ENCODE results near the gene RELN. TPM values are rescaled to one million over a fixed set of nuclear protein-coding genes. Genes with fewer than 3 reads are reported as not detected.

The RELN gene
- total and polyA plus RNA-seq, 9 donors, result 2.1 to 31.3 (median 8.2) TPM

GRCh38 chr7:103983201-103983977 is 6.1 kb downstream of the RELN start:
- WGBS (ENCODE audit: insufficient coverage), result no CpG with 5 or more reads among the region's 6 CpGs
- Histone ChIP-seq H3K36me3 (ENCODE audit: control insufficient read depth, insufficient read depth, low read length) (no peaks in the 10 kb centered on the region), H3K4me1 (ENCODE audit: control insufficient read depth, insufficient read depth, low read length) (no peaks in the 10 kb centered on the region), H3K4me3 (ENCODE audit: low read length) (no peak overlapping the region), H3K27me3 (ENCODE audit: control insufficient read depth, insufficient read depth, low read length) (peaks cover 9% of the 10 kb centered on the region), H3K27ac (ENCODE audit: low read length) (no peak overlapping the region), H3K9me3 (replicated peaks; ENCODE audit: control insufficient read depth, low read depth, low read length) (no peaks in the 10 kb centered on the region)
- no peak for DNase-seq

DNA sequence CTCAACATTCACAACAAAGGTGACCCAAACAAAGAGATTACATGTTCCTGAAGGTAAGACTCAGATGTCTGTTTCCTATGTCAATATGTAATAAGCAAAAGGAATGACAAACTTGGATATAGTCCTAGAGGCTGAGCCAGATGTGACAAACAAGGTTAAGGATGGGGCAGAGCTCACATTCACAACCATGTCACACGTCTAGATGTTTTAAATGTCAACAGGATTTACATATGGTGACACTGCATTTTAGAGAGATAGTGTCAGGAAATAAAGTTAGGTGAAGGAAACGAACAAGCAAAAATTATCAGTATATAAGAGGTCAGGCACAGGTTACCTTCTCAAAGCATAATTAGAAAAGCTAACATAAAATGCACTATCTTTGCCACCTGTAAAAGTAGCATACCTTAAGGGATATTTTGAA is 8.4 kb downstream of the RELN start:
- no CpG with 5 or more reads among the region's 2 CpGs for WGBS (ENCODE audit: insufficient coverage)
- H3K27ac ChIP-seq (ENCODE audit: low read length), result no peak overlapping the region
- DNase-seq, result no peak
- no peaks in the 10 kb centered on the region for H3K36me3 ChIP-seq (ENCODE audit: control insufficient read depth, insufficient read depth, low read length)
- no peaks in the 10 kb centered on the region for H3K4me1 ChIP-seq (ENCODE audit: control insufficient read depth, insufficient read depth, low read length)
- no peaks in the 10 kb centered on the region for H3K9me3 ChIP-seq (replicated peaks; ENCODE audit: control insufficient read depth, low read depth, low read length)
- peaks cover 4% of the 10 kb centered on the region for H3K27me3 ChIP-seq (ENCODE audit: control insufficient read depth, insufficient read depth, low read length)
- no peak overlapping the region for H3K4me3 ChIP-seq (ENCODE audit: low read length)

DNA sequence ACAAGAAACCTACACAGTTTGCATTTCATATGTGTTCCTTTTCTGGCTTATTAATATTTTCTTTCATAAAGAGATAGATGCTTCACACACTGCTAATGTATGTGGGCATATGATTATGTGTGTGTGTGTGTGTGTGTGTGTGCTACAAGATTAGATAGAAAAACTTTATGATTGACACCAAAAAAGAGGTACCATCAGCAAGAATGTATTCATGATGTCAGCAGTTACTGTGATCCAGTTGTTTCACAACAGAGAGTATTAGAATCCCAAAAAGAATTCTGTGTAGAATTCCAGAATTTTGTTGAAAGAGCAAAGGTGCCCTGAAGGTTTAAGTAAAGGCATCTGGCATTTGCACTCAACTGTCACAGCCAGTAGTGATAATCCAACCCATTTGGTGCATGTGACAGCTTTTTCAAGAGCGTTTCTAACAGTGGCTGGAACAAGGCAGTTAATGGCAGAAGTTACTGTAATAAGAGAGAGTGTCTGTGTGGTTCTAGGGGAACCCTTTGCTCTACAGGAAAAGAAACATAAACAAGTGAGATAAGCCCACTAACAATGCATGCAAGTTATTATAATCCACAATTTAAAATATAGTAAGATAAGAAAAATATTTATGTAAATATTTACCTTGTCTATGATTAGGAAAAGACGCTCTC is 16.6 kb downstream of the RELN start:
- Histone ChIP-seq H3K27ac (ENCODE audit: low read length) (no peak overlapping the region), H3K9me3 (replicated peaks; ENCODE audit: control insufficient read depth, low read depth, low read length) (no peaks in the 10 kb centered on the region)
- no CpG with 5 or more reads among the region's 2 CpGs for WGBS (ENCODE audit: insufficient coverage)

DNA sequence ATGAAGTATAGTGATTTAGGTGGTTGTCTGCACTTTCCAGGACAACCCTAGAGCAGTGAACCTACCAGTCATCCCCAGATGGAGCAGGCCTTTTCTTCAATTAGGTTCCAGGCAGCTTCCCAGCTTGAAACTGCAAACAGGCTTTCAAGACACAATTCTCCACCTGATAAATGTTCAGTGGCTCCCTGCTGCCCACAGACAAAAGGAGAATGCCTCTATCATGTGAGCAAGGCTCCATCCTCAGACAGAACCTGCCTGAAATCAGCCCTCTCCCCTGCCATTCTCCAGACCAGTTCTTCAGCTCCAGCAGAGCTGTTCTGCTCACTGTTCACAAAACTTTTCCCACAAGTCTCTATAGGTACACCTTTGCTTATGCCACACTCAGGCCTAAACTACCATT is 22.1 kb downstream of the RELN start:
- no peak overlapping the region for H3K4me3 ChIP-seq (ENCODE audit: low read length)
- H3K27ac ChIP-seq (ENCODE audit: low read length), result no peak overlapping the region
- no peak for DNase-seq
- no peaks in the 10 kb centered on the region for H3K9me3 ChIP-seq (replicated peaks; ENCODE audit: control insufficient read depth, low read depth, low read length)
- no peaks in the 10 kb centered on the region for H3K36me3 ChIP-seq (ENCODE audit: control insufficient read depth, insufficient read depth, low read length)
- no peaks in the 10 kb centered on the region for H3K4me1 ChIP-seq (ENCODE audit: control insufficient read depth, insufficient read depth, low read length)
- H3K27me3 ChIP-seq (ENCODE audit: control insufficient read depth, insufficient read depth, low read length), result no peaks in the 10 kb centered on the region

More for the DNA sequence above, 16.6 kb downstream of the RELN start:
- DNase-seq, result no peak
- Histone ChIP-seq H3K4me1 (ENCODE audit: control insufficient read depth, insufficient read depth, low read length) (no peaks in the 10 kb centered on the region), H3K4me3 (ENCODE audit: low read length) (no peak overlapping the region), H3K36me3 (ENCODE audit: control insufficient read depth, insufficient read depth, low read length) (no peaks in the 10 kb centered on the region), H3K27me3 (ENCODE audit: control insufficient read depth, insufficient read depth, low read length) (no peaks in the 10 kb centered on the region)

DNA sequence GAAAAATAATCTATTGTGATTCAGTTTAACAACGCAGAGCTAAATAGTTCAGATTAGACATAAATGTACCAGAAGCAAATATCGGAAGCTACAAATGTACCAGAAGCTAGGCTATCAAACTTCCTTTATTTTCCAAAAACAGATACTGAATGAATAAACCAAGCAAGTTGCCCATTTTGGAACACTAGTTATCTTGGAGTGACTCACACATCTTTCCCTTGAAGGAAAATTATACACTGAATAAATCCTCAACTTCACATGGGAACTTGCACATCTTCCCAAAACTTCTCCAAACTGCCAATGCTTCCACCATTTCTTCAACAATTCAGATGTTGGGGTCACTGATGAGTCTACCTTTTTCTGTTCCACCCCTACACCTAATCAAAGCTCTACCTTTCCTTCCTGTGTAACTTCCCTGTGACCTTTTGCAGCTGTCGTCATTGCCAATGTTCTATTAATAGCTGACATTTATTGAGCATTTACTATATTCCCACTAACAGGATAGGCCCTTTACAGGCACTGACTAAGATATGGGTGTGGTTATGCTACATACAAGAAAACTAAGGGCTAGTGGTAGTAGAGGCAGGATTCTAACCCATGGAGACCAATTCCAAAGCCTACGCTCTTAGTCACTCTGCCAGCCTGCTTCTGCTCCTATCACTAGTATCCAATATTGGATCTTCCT is 22.7 kb downstream of the RELN start:
- no peak overlapping the region for H3K27ac ChIP-seq (ENCODE audit: low read length)
- no peak overlapping the region for H3K4me3 ChIP-seq (ENCODE audit: low read length)
- H3K36me3 ChIP-seq (ENCODE audit: control insufficient read depth, insufficient read depth, low read length), result no peaks in the 10 kb centered on the region
- no peaks in the 10 kb centered on the region for H3K9me3 ChIP-seq (replicated peaks; ENCODE audit: control insufficient read depth, low read depth, low read length)
- no peaks in the 10 kb centered on the region for H3K4me1 ChIP-seq (ENCODE audit: control insufficient read depth, insufficient read depth, low read length)
- no CpG with 5 or more reads among the region's 4 CpGs for WGBS (ENCODE audit: insufficient coverage)
- DNase-seq, result no peak
- no peaks in the 10 kb centered on the region for H3K27me3 ChIP-seq (ENCODE audit: control insufficient read depth, insufficient read depth, low read length)

- Histone ChIP-seq H3K27me3 (ENCODE audit: control insufficient read depth, insufficient read depth, low read length) (no peaks in the 10 kb centered on the region), H3K36me3 (ENCODE audit: control insufficient read depth, insufficient read depth, low read length) (no peaks in the 10 kb centered on the region), H3K9me3 (replicated peaks; ENCODE audit: control insufficient read depth, low read depth, low read length) (no peaks in the 10 kb centered on the region), H3K4me3 (ENCODE audit: low read length) (no peak overlapping the region), H3K4me1 (ENCODE audit: control insufficient read depth, insufficient read depth, low read length) (no peaks in the 10 kb centered on the region), H3K27ac (ENCODE audit: low read length) (no peak overlapping the region)
- DNase-seq, result no peak
Observed at GRCh38 chr7:103964269-103964668, 25.2 kb downstream of the RELN start.

DNA sequence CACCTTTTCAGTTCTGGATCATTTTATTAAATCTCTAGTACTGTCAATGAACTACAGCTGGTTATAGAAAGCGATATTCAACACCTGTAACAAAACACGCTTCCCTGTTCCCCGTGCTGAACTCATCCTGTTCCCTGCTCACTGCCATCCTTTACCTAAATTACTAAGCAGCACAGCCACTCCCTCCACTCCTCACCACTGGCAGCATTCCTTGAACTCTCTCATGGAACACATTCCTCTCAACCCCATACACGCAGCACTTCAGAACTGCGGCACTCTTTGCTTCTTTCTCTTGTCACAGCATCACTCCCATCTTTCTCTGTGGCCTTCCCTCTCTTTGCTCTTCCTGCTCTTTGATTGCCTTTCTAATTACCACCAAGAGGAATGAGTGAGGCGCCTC is 27.4 kb downstream of the RELN start:
- Histone ChIP-seq H3K4me1 (ENCODE audit: control insufficient read depth, insufficient read depth, low read length) (no peaks in the 10 kb centered on the region), H3K4me3 (ENCODE audit: low read length) (no peak overlapping the region), H3K27ac (ENCODE audit: low read length) (no peak overlapping the region), H3K9me3 (replicated peaks; ENCODE audit: control insufficient read depth, low read depth, low read length) (no peaks in the 10 kb centered on the region), H3K36me3 (ENCODE audit: control insufficient read depth, insufficient read depth, low read length) (no peaks in the 10 kb centered on the region), H3K27me3 (ENCODE audit: control insufficient read depth, insufficient read depth, low read length) (no peaks in the 10 kb centered on the region)
- WGBS (ENCODE audit: insufficient coverage), result 61% methylated on average over 6 of the region's 6 CpGs
- no peak for DNase-seq

GRCh38 chr7:103958284-103958818 is 31.1 kb downstream of the RELN start:
- no peaks in the 10 kb centered on the region for H3K36me3 ChIP-seq (ENCODE audit: control insufficient read depth, insufficient read depth, low read length)
- no CpG with 5 or more reads among the region's 1 CpG for WGBS (ENCODE audit: insufficient coverage)

GRCh38 chr7:103955985-103956384 is 33.5 kb downstream of the RELN start:
- Histone ChIP-seq H3K4me3 (ENCODE audit: low read length) (no peak overlapping the region), H3K27ac (ENCODE audit: low read length) (no peak overlapping the region), H3K36me3 (ENCODE audit: control insufficient read depth, insufficient read depth, low read length) (no peaks in the 10 kb centered on the region), H3K27me3 (ENCODE audit: control insufficient read depth, insufficient read depth, low read length) (no peaks in the 10 kb centered on the region), H3K4me1 (ENCODE audit: control insufficient read depth, insufficient read depth, low read length) (no peaks in the 10 kb centered on the region), H3K9me3 (replicated peaks; ENCODE audit: control insufficient read depth, low read depth, low read length) (no peaks in the 10 kb centered on the region)
- no peak for DNase-seq
- 73% methylated on average over 2 of the region's 2 CpGs for WGBS (ENCODE audit: insufficient coverage)

More at GRCh38 chr7:103958284-103958818, 31.1 kb downstream of the RELN start:
- H3K27ac ChIP-seq (ENCODE audit: low read length), result no peak overlapping the region
- no peaks in the 10 kb centered on the region for H3K27me3 ChIP-seq (ENCODE audit: control insufficient read depth, insufficient read depth, low read length)
- no peaks in the 10 kb centered on the region for H3K9me3 ChIP-seq (replicated peaks; ENCODE audit: control insufficient read depth, low read depth, low read length)
- H3K4me1 ChIP-seq (ENCODE audit: control insufficient read depth, insufficient read depth, low read length), result no peaks in the 10 kb centered on the region
- no peak overlapping the region for H3K4me3 ChIP-seq (ENCODE audit: low read length)
- no peak for DNase-seq

DNA sequence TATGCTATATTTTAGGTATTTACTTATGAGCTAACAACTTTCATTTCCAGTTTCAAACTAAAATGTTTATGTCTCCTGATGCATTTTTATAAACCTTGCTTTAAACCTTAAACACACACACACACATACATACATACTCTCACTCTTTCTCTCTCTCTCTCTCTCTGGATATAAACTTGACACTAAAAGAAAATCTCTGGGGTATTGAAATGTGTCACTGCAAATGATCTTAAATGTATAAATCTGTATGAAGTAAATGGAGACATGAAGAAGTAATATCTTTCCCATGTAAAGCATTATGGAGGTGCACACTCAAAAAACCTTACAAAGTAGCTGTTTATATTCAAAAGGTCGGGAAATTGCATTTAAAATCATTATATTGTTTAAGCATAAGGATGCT is 37.0 kb downstream of the RELN start:
- Histone ChIP-seq H3K9me3 (replicated peaks; ENCODE audit: control insufficient read depth, low read depth, low read length) (no peaks in the 10 kb centered on the region), H3K4me3 (ENCODE audit: low read length) (no peak overlapping the region), H3K27me3 (ENCODE audit: control insufficient read depth, insufficient read depth, low read length) (no peaks in the 10 kb centered on the region), H3K36me3 (ENCODE audit: control insufficient read depth, insufficient read depth, low read length) (no peaks in the 10 kb centered on the region), H3K27ac (ENCODE audit: low read length) (no peak overlapping the region), H3K4me1 (ENCODE audit: control insufficient read depth, insufficient read depth, low read length) (no peaks in the 10 kb centered on the region)
- no CpG with 5 or more reads among the region's 1 CpG for WGBS (ENCODE audit: insufficient coverage)
- no peak for DNase-seq
